GM23248 (cell line): Measurements from ENCODE around the gene MEGF9. TPM values are rescaled to one million over a fixed set of nuclear protein-coding genes. Genes with fewer than 3 reads are reported as not detected.

ENCODE experiments used
- DNase-seq: peaks from one replicate; pipeline ENCODE4 v3.0.0-alpha.2; 2015
- H2AFZ ChIP-seq: fragments of 200-600 bp; sonication (generic); 2 replicates; pipeline ENCODE4 v1.6.1; 2016; ENCODE audit warnings: antibody characterized with exemption
- H3F3A ChIP-seq: fragments of 200-600 bp; sonication (generic); 2 replicates; pipeline ENCODE4 v1.6.1; 2016; ENCODE audit warnings: mild to moderate bottlenecking, antibody characterized with exemption, mixed run types; ENCODE audit not compliant: insufficient read depth
- H3K27ac ChIP-seq: fragments of 200-600 bp; sonication (generic); 2 replicates; pipeline ENCODE4 v1.5.1; 2016; ENCODE audit warnings: mild to moderate bottlenecking
- H3K27me3 ChIP-seq: fragments of 200-600 bp; sonication (generic); replicated peaks from 2 replicates; pipeline ENCODE4 v1.6.1; 2016; ENCODE audit warnings: mild to moderate bottlenecking; ENCODE audit not compliant: insufficient read depth
- H3K36me3 ChIP-seq: fragments of 200-600 bp; sonication (generic); 2 replicates; pipeline ENCODE4 v1.6.1; 2016; ENCODE audit warnings: low read depth, mild to moderate bottlenecking
- H3K4me1 ChIP-seq: fragments of 200-600 bp; sonication (generic); 2 replicates; pipeline ENCODE4 v1.6.1; 2016; ENCODE audit warnings: mild to moderate bottlenecking; ENCODE audit not compliant: insufficient read depth
- H3K4me2 ChIP-seq: fragments of 200-600 bp; sonication (generic); one replicate; pipeline ENCODE4 v1.6.1; 2016; ENCODE audit warnings: mild to moderate bottlenecking; ENCODE audit not compliant: unreplicated experiment
- H3K4me3 ChIP-seq: fragments of 200-600 bp; sonication (generic); 2 replicates; pipeline ENCODE4 v1.5.1; 2016; ENCODE audit warnings: mild to moderate bottlenecking
- H3K79me2 ChIP-seq: fragments of 200-600 bp; sonication (generic); 2 replicates; pipeline ENCODE4 v1.6.1; 2016; ENCODE audit warnings: mild to moderate bottlenecking; ENCODE audit not compliant: insufficient read depth
- H3K9ac ChIP-seq: fragments of 200-600 bp; sonication (generic); 2 replicates; pipeline ENCODE4 v1.6.1; 2016; ENCODE audit warnings: mild to moderate bottlenecking
- H3K9me2 ChIP-seq: fragments of 200-600 bp; sonication (generic); 2 replicates; pipeline ENCODE4 v1.6.1; 2016; ENCODE audit warnings: mixed run types, mild to moderate bottlenecking, moderate library complexity; ENCODE audit not compliant: insufficient read depth
- H3K9me3 ChIP-seq: fragments of 200-600 bp; sonication (generic); one replicate; pipeline ENCODE4 v1.6.1; 2017; ENCODE audit warnings: low read depth
- H4K20me1 ChIP-seq: fragments of 200-600 bp; sonication (generic); 2 replicates; pipeline ENCODE4 v1.6.0; 2016; ENCODE audit not compliant: insufficient read depth
- EZH2 ChIP-seq: fragments of 200-600 bp; sonication (generic); IDR thresholded peaks from 2 replicates; pipeline ENCODE4 v1.6.1; 2018; ENCODE audit warnings: antibody characterized with exemption, mild to moderate bottlenecking; ENCODE audit not compliant: insufficient read depth, poor library complexity, severe bottlenecking
- EZH2phosphoT487 ChIP-seq: fragments of 200-600 bp; sonication (generic); IDR thresholded peaks from 2 replicates; pipeline ENCODE4 v1.6.1; 2018; ENCODE audit warnings: antibody characterized with exemption, moderate library complexity, mild to moderate bottlenecking, low read depth; ENCODE audit not compliant: insufficient read depth
- WGBS, 2 experiments: methylation state at CpG; one replicate each; pipeline ENCODE4 v1.1.6; 2015 to 2017; ENCODE audit warnings: low lambda C conversion rate in 2 of 2, low coverage in 1 of 2; ENCODE audit errors: missing lambda C conversion rate in 2 of 2; 5-methylcytosine and 5-hydroxymethylcytosine counted together
- in situ Hi-C: fragments of 300-500 bp; cut with MboI; formaldehyde crosslinking; loops from 2 replicates; pipeline ENCODE4 v1.15.0; 2020
- polyA plus RNA-seq: library from polyadenylated mRNA; unstranded; fragments of >200 nt; fragmentation: Nextera tagmentation; extraction: Ambion mirVana; gene quantifications from 2 replicates; pipeline ENCODE4 v1.2.1, GENCODE V29; 2016
- total RNA-seq: library from RNA; depleted of rRNA; stranded (reverse); fragments of >200 nt; shearing (Covaris generic); gene quantifications from 2 replicates; pipeline ENCODE4 v1.2.3, GENCODE V29; 2014

The MEGF9 gene
- total and polyA plus RNA-seq, 2 experiments from 2014 or later: 2.1 to 3.8 TPM

GRCh38 chr9:120707170-120707569 is 7.1 kb downstream of the MEGF9 start:
- Histone ChIP-seq H2AFZ (no peak overlapping the region), H3K79me2 (no peaks in the 10 kb centered on the region), H3K9me3 (no peaks in the 10 kb centered on the region), H3K4me1 (peaks cover 7% of the 10 kb centered on the region), H3K9ac (no peak overlapping the region), H3K4me3 (no peak overlapping the region), H3K27ac (no peak overlapping the region), H3F3A (no peaks in the 10 kb centered on the region; the same call in none of the 2 replicates), H3K27me3 (no peaks in the 10 kb centered on the region), H4K20me1 (no peaks in the 10 kb centered on the region), H3K36me3 (no peaks in the 10 kb centered on the region), H3K4me2 (no peak overlapping the region), H3K9me2 (no peaks in the 10 kb centered on the region)
- DNase-seq: no peak
- TF ChIP-seq EZH2 (no peak), EZH2phosphoT487 (no peak)
- WGBS, 2 experiments: 95 to 99% methylated on average over 2 of the region's 2 CpGs
- in situ Hi-C loops: no loop called here

GRCh38 chr9:120705174-120705573 is 9.1 kb downstream of the MEGF9 start:
- 96 to 99% methylated on average over 3 of the region's 3 CpGs for WGBS, 2 experiments
- in situ Hi-C loops: no loop called here
- Histone ChIP-seq H3K9ac (no peak overlapping the region), H3K27ac (no peak overlapping the region), H3F3A (no peaks in the 10 kb centered on the region; the same call in 1 of the 2 replicates), H3K79me2 (no peaks in the 10 kb centered on the region), H3K9me3 (no peaks in the 10 kb centered on the region), H3K27me3 (no peaks in the 10 kb centered on the region), H2AFZ (no peak overlapping the region), H3K9me2 (no peaks in the 10 kb centered on the region), H3K4me2 (no peak overlapping the region), H3K4me1 (peaks cover 7% of the 10 kb centered on the region), H4K20me1 (no peaks in the 10 kb centered on the region), H3K36me3 (no peaks in the 10 kb centered on the region), H3K4me3 (no peak overlapping the region)
- TF ChIP-seq EZH2 (no peak), EZH2phosphoT487 (no peak)
- DNase-seq: no peak

- WGBS, 2 experiments: 84 to 95% methylated on average over 1 of the region's 1 CpG
- no peak overlapping the region for H2AFZ ChIP-seq
- H3K79me2 ChIP-seq: no peaks in the 10 kb centered on the region
- H3F3A ChIP-seq: no peaks in the 10 kb centered on the region
- no peak overlapping the region for H3K4me3 ChIP-seq
- H3K9me3 ChIP-seq: no peaks in the 10 kb centered on the region
- no peaks in the 10 kb centered on the region for H4K20me1 ChIP-seq
- no peak for DNase-seq
- H3K36me3 ChIP-seq: no peaks in the 10 kb centered on the region
- H3K9ac ChIP-seq: no peak overlapping the region
- H3K9me2 ChIP-seq: no peaks in the 10 kb centered on the region
- in situ Hi-C loops: no loop called here
- H3K4me1 ChIP-seq: no peaks in the 10 kb centered on the region
- TF ChIP-seq EZH2phosphoT487 (no peak), EZH2 (no peak)
- H3K27me3 ChIP-seq: no peaks in the 10 kb centered on the region
- no peak overlapping the region for H3K27ac ChIP-seq
- no peak overlapping the region for H3K4me2 ChIP-seq
Measured at GRCh38 chr9:120702075-120702474, 12.2 kb downstream of the MEGF9 start.

GRCh38 chr9:120701248-120701647 is 13.0 kb downstream of the MEGF9 start:
- no peaks in the 10 kb centered on the region for H3K36me3 ChIP-seq
- H3K4me3 ChIP-seq: no peak overlapping the region
- 33 to 37% methylated on average over 1 of the region's 1 CpG for WGBS, 2 experiments
- H3K9me2 ChIP-seq: no peaks in the 10 kb centered on the region
- H3K9ac ChIP-seq: no peak overlapping the region
- H4K20me1 ChIP-seq: no peaks in the 10 kb centered on the region
- peaks cover 5% of the 10 kb centered on the region; the same call in 1 of the 2 replicates for H3F3A ChIP-seq
- TF ChIP-seq EZH2phosphoT487 (no peak), EZH2 (no peak)
- no peaks in the 10 kb centered on the region for H3K79me2 ChIP-seq
- no peak for DNase-seq
- no peaks in the 10 kb centered on the region for H3K9me3 ChIP-seq
- H3K27me3 ChIP-seq: no peaks in the 10 kb centered on the region
- H2AFZ ChIP-seq: no peak overlapping the region
- no peak overlapping the region for H3K4me2 ChIP-seq
- 0 out of 2 replicates have a peak, but pooled peaks cover 8% of the 10 kb centered on the region for H3K4me1 ChIP-seq
- in situ Hi-C loops: no loop called here
- no peak overlapping the region for H3K27ac ChIP-seq

GRCh38 chr9:120698766-120699165 is 15.5 kb downstream of the MEGF9 start:
- peaks cover 8% of the 10 kb centered on the region for H3F3A ChIP-seq
- H2AFZ ChIP-seq: no peak overlapping the region
- no peak overlapping the region for H3K9ac ChIP-seq
- WGBS, 2 experiments: 80 to 81% methylated on average over 2 of the region's 2 CpGs
- no peak overlapping the region for H3K4me2 ChIP-seq
- H3K36me3 ChIP-seq: no peaks in the 10 kb centered on the region
- H3K9me3 ChIP-seq: no peaks in the 10 kb centered on the region
- no peak for TF ChIP-seq EZH2
- no peak for TF ChIP-seq EZH2phosphoT487
- no peak overlapping the region for H3K27ac ChIP-seq
- H3K4me1 ChIP-seq: peaks cover 10% of the 10 kb centered on the region
- no peaks in the 10 kb centered on the region for H3K27me3 ChIP-seq
- no peaks in the 10 kb centered on the region for H3K9me2 ChIP-seq
- no peaks in the 10 kb centered on the region for H4K20me1 ChIP-seq
- H3K4me3 ChIP-seq: no peak overlapping the region
- H3K79me2 ChIP-seq: no peaks in the 10 kb centered on the region
- in situ Hi-C loops: no loop called here
- no peak for DNase-seq
